Trophoblast cell (in vitro differentiated cells and primary cell): Measurements from ENCODE around the gene STRN.

Experiments used
- DNase-seq, 2 donors: peaks; one replicate each; pipeline ENCODE4 v3.0.0-alpha.2; 2016
- H2AFZ ChIP-seq: 2 replicates; pipeline ENCODE4 v1.6.1; 2013; ENCODE audit warnings: low read length, moderate library complexity, mild to moderate bottlenecking; ENCODE audit not compliant: insufficient read depth, poor library complexity
- H2AK5ac ChIP-seq: 2 replicates; pipeline ENCODE4 v1.6.1; 2013; ENCODE audit warnings: mild to moderate bottlenecking, low read length
- H2BK120ac ChIP-seq: 2 replicates; pipeline ENCODE4 v1.6.1; 2013; ENCODE audit warnings: low read length, mild to moderate bottlenecking, moderate library complexity; ENCODE audit not compliant: insufficient read depth, poor library complexity
- H2BK12ac ChIP-seq: 2 replicates; pipeline ENCODE4 v1.6.1; 2013; ENCODE audit warnings: mild to moderate bottlenecking, low read length, moderate library complexity
- H2BK5ac ChIP-seq: 2 replicates; pipeline ENCODE4 v1.6.1; 2013; ENCODE audit warnings: low read length, low read depth, moderate library complexity, mild to moderate bottlenecking; ENCODE audit not compliant: poor library complexity
- H3K14ac ChIP-seq: 2 replicates; pipeline ENCODE4 v1.6.1; 2013; ENCODE audit warnings: mild to moderate bottlenecking, low read length
- H3K18ac ChIP-seq: 2 replicates; pipeline ENCODE4 v1.6.1; 2013; ENCODE audit warnings: mild to moderate bottlenecking, low read length
- H3K23ac ChIP-seq: 2 replicates; pipeline ENCODE4 v1.6.1; 2013; ENCODE audit warnings: low read length
- H3K27ac ChIP-seq: 2 replicates; pipeline ENCODE4 v1.5.1; 2013; ENCODE audit warnings: low read depth, mild to moderate bottlenecking, inconsistent platforms, low read length, moderate library complexity
- H3K27me3 ChIP-seq: 2 replicates; pipeline ENCODE4 v1.6.1; 2013; ENCODE audit warnings: inconsistent platforms, mild to moderate bottlenecking, low read length, moderate library complexity; ENCODE audit not compliant: insufficient read depth
- H3K36me3 ChIP-seq, 2 experiments: 1 replicate in 1 of 2; 2 replicates in 1 of 2; pipeline ENCODE4 v1.6.1; 2013; ENCODE audit warnings: low read length in 2 of 2, mild to moderate bottlenecking in 2 of 2, moderate library complexity in 1 of 2; ENCODE audit not compliant: insufficient read depth in 2 of 2, control insufficient read depth in 1 of 2
- H3K4ac ChIP-seq: 2 replicates; pipeline ENCODE4 v1.6.1; 2013; ENCODE audit warnings: low read depth, mild to moderate bottlenecking, low read length, moderate library complexity
- H3K4me1 ChIP-seq, 2 experiments: 1 replicate in 1 of 2; 2 replicates in 1 of 2; pipeline ENCODE4 v1.6.1; 2013; ENCODE audit warnings: low read length in 2 of 2, mild to moderate bottlenecking in 2 of 2, moderate library complexity in 1 of 2; ENCODE audit not compliant: insufficient read depth in 2 of 2, control insufficient read depth in 1 of 2
- H3K4me2 ChIP-seq: 2 replicates; pipeline ENCODE4 v1.6.1; 2013; ENCODE audit warnings: inconsistent platforms, mild to moderate bottlenecking, low read length, moderate library complexity
- H3K4me3 ChIP-seq: 2 replicates; pipeline ENCODE4 v1.5.1; 2013; ENCODE audit warnings: mild to moderate bottlenecking, low read depth, low read length, inconsistent platforms
- H3K79me1 ChIP-seq: one replicate; pipeline ENCODE4 v1.6.1; 2013; ENCODE audit warnings: low read length
- H3K79me2 ChIP-seq: 2 replicates; pipeline ENCODE4 v1.6.1; 2013; ENCODE audit warnings: low read length, mild to moderate bottlenecking; ENCODE audit not compliant: control insufficient read depth, insufficient read depth, poor library complexity
- H3K9ac ChIP-seq: 2 replicates; pipeline ENCODE4 v1.6.1; 2013; ENCODE audit warnings: mild to moderate bottlenecking, low read length
- H3K9me3 ChIP-seq: 2 replicates; pipeline ENCODE4 v1.6.1; 2013; ENCODE audit warnings: low read depth, mild to moderate bottlenecking, control low read depth, inconsistent platforms, low read length; ENCODE audit not compliant: insufficient read depth
- H4K12ac ChIP-seq: 2 replicates; pipeline ENCODE4 v1.6.1; 2013; ENCODE audit warnings: low read depth, mild to moderate bottlenecking, low read length, moderate library complexity
- H4K8ac ChIP-seq: 2 replicates; pipeline ENCODE4 v1.6.1; 2013; ENCODE audit warnings: low read depth, mild to moderate bottlenecking, low read length, moderate library complexity
- H4K91ac ChIP-seq: one replicate; pipeline ENCODE4 v1.6.1; 2013; ENCODE audit warnings: low read depth, mild to moderate bottlenecking, low read length, moderate library complexity
- WGBS: extraction: QIAGEN DNeasy Blood & Tissue Kit; methylation state at CpG from one replicate; pipeline ENCODE4 v1.1.7; 2013; ENCODE audit warnings: missing lambda C conversion rate; ENCODE audit not compliant: insufficient read length, insufficient coverage; ENCODE audit errors: extremely low coverage; 5-methylcytosine and 5-hydroxymethylcytosine counted together

The STRN gene

GRCh38 chr2:36855429-36855828, 110.9 kb downstream of the STRN start:
- Histone ChIP-seq H3K4me1 (no peaks in the 10 kb centered on the region), H2BK120ac (no peak overlapping the region), H2BK5ac (no peak overlapping the region), H3K4me3 (no peak overlapping the region), H3K14ac (no peak overlapping the region), H4K12ac (no peak overlapping the region), H2BK12ac (no peak overlapping the region), H2AK5ac (no peak overlapping the region), H3K9me3 (no peaks in the 10 kb centered on the region), H3K79me2 (no peaks in the 10 kb centered on the region), H2AFZ (no peak overlapping the region), H3K9ac (no peak overlapping the region), H3K4me2 (no peak overlapping the region), H3K27me3 (no peaks in the 10 kb centered on the region), H3K36me3 (peaks cover 4 to 8% of the 10 kb centered on the region in 2 experiments), H3K23ac (no peak overlapping the region), H3K4ac (no peak overlapping the region), H3K27ac (no peak overlapping the region), H4K91ac (no peak overlapping the region), H3K79me1 (no peaks in the 10 kb centered on the region), H3K18ac (no peak overlapping the region), H4K8ac (no peak overlapping the region)
- no CpG with 5 or more reads among the region's 2 CpGs for WGBS
- no peak for DNase-seq

GRCh38 chr2:36854241-36854640, 112.1 kb downstream of the STRN start:
- H2BK120ac ChIP-seq: no peak overlapping the region
- no peak overlapping the region for H3K9ac ChIP-seq
- H3K27me3 ChIP-seq: no peaks in the 10 kb centered on the region
- H4K91ac ChIP-seq: no peak overlapping the region
- no peaks in the 10 kb centered on the region for H3K9me3 ChIP-seq
- H3K23ac ChIP-seq: no peak overlapping the region
- no peak overlapping the region for H2BK12ac ChIP-seq
- H3K79me2 ChIP-seq: no peaks in the 10 kb centered on the region
- no peak overlapping the region for H2AK5ac ChIP-seq
- H3K14ac ChIP-seq: no peak overlapping the region
- no peak overlapping the region for H3K27ac ChIP-seq
- DNase-seq: no peak
- no peak overlapping the region for H3K4me2 ChIP-seq
- no peak overlapping the region for H3K4ac ChIP-seq
- no peak overlapping the region for H4K8ac ChIP-seq
- no peak overlapping the region for H2AFZ ChIP-seq
- H3K18ac ChIP-seq: no peak overlapping the region
- H3K4me1 ChIP-seq: no peaks in the 10 kb centered on the region
- H3K79me1 ChIP-seq: no peaks in the 10 kb centered on the region
- H2BK5ac ChIP-seq: no peak overlapping the region
- WGBS: no CpG with 5 or more reads among the region's 2 CpGs
- H3K4me3 ChIP-seq: no peak overlapping the region
- peaks cover 5 to 8% of the 10 kb centered on the region in 2 experiments for H3K36me3 ChIP-seq
- H4K12ac ChIP-seq: no peak overlapping the region

- no peak overlapping the region for H3K14ac ChIP-seq
- H3K4me2 ChIP-seq: no peak overlapping the region
- H3K36me3 ChIP-seq: peaks cover 3 to 6% of the 10 kb centered on the region in 2 experiments
- H2AK5ac ChIP-seq: no peak overlapping the region
- no peak overlapping the region for H4K12ac ChIP-seq
- H3K79me1 ChIP-seq: no peaks in the 10 kb centered on the region
- no peak overlapping the region for H2BK5ac ChIP-seq
- H2AFZ ChIP-seq: no peak overlapping the region
- no peak overlapping the region for H3K4me3 ChIP-seq
- no peak overlapping the region for H3K18ac ChIP-seq
- H3K9ac ChIP-seq: no peak overlapping the region
- H3K27ac ChIP-seq: no peak overlapping the region
- no peak overlapping the region for H4K8ac ChIP-seq
- H3K23ac ChIP-seq: no peak overlapping the region
- no peak overlapping the region for H2BK120ac ChIP-seq
- H3K4ac ChIP-seq: no peak overlapping the region
- no peaks in the 10 kb centered on the region for H3K4me1 ChIP-seq
- H2BK12ac ChIP-seq: no peak overlapping the region
- WGBS: no CpG with 5 or more reads among the region's 8 CpGs
- no peak overlapping the region for H4K91ac ChIP-seq
- H3K9me3 ChIP-seq: no peaks in the 10 kb centered on the region
- no peak for DNase-seq
- no peaks in the 10 kb centered on the region for H3K79me2 ChIP-seq
- no peaks in the 10 kb centered on the region for H3K27me3 ChIP-seq
Observed at GRCh38 chr2:36849265-36849664, 117.1 kb downstream of the STRN start.

GRCh38 chr2:36843838-36844237, 122.5 kb downstream of the STRN start:
- no peaks in the 10 kb centered on the region for H3K4me1 ChIP-seq
- no peak overlapping the region for H3K4me2 ChIP-seq
- no peak overlapping the region for H2BK5ac ChIP-seq
- H2BK12ac ChIP-seq: no peak overlapping the region
- no peak overlapping the region for H3K4me3 ChIP-seq
- H4K91ac ChIP-seq: no peak overlapping the region
- no peak overlapping the region for H4K8ac ChIP-seq
- no peaks in the 10 kb centered on the region for H3K79me1 ChIP-seq
- H3K14ac ChIP-seq: no peak overlapping the region
- H2AK5ac ChIP-seq: no peak overlapping the region
- H3K9ac ChIP-seq: no peak overlapping the region
- no peaks in the 10 kb centered on the region for H3K9me3 ChIP-seq
- H3K27me3 ChIP-seq: no peaks in the 10 kb centered on the region
- H2BK120ac ChIP-seq: no peak overlapping the region
- no peaks in the 10 kb centered on the region for H3K79me2 ChIP-seq
- no peak overlapping the region for H3K18ac ChIP-seq
- no peak overlapping the region for H3K27ac ChIP-seq
- no peak overlapping the region for H3K23ac ChIP-seq
- peaks cover 0 to 3% of the 10 kb centered on the region in 2 experiments for H3K36me3 ChIP-seq
- H4K12ac ChIP-seq: no peak overlapping the region
- no peak overlapping the region for H3K4ac ChIP-seq
- no peak for DNase-seq
- no peak overlapping the region for H2AFZ ChIP-seq
